Stimulated activated CD4-positive, alpha-beta T cell treated with anti-CD3 and anti-CD28 coated beads, Interleukin-15, amount 100 ng/mL, for 48 hours (primary cell): ENCODE data around the gene FAM193B.

Experiments
- DNase-seq, 2 donors: peaks; one replicate each; pipeline ENCODE4 v3.0.0-alpha.2; 2020; ENCODE audit warnings: low read depth in 2 of 2

FAM193B gene

GRCh38 chr5:177515580-177515979 is 38.8 kb downstream of the FAM193B start:
- no peak for DNase-seq

- no peak for DNase-seq
These were observed 39.8 kb downstream of the FAM193B start for GRCh38 chr5:177514541-177514940.

- DNase-seq: no peak
These were observed 40.9 kb downstream of the FAM193B start for GRCh38 chr5:177513500-177513899.

- DNase-seq: no peak
These were observed 41.5 kb downstream of the FAM193B start for GRCh38 chr5:177512736-177513380.

- DNase-seq: no peak
These were observed 42.3 kb downstream of the FAM193B start for GRCh38 chr5:177511796-177512675.

GRCh38 chr5:177511181-177511580 is 43.2 kb downstream of the FAM193B start:
- no peak for DNase-seq

- DNase-seq: no peak
These were observed 43.8 kb downstream of the FAM193B start for GRCh38 chr5:177510567-177511053.

- no peak for DNase-seq
These were observed 44.3 kb downstream of the FAM193B start for GRCh38 chr5:177509991-177510566.

- DNase-seq: no peak
These were observed 44.9 kb downstream of the FAM193B start, which contains the start of gene DOK3 for GRCh38 chr5:177509381-177509951. Gene DOK3 (minus strand): TSS chr5:177509826. CDS start chr5:177509540, 286 bp downstream.

- no peak for DNase-seq
These were observed 45.5 kb downstream of the FAM193B start for GRCh38 chr5:177508837-177509236.

GRCh38 chr5:177508221-177508611 is 46.1 kb downstream of the FAM193B start:
- no peak for DNase-seq

- DNase-seq: no peak
These were observed 46.7 kb downstream of the FAM193B start for GRCh38 chr5:177507596-177508220.

- no peak for DNase-seq
These were observed 47.2 kb downstream of the FAM193B start for GRCh38 chr5:177507165-177507564.

- no peak for DNase-seq
These were observed 49.3 kb downstream of the FAM193B start for GRCh38 chr5:177505075-177505474.

GRCh38 chr5:177504086-177505056 is 50.0 kb downstream of the FAM193B start:
- DNase-seq: no peak

GRCh38 chr5:177503351-177504085 is 50.8 kb downstream of the FAM193B start:
- no peak for DNase-seq

GRCh38 chr5:177502886-177503285 is 51.5 kb downstream of the FAM193B start:
- DNase-seq: no peak

- DNase-seq: no peak
These were observed 52.3 kb downstream of the FAM193B start for GRCh38 chr5:177501874-177502678.
